Body of pancreas (tissue), 4 donors: ENCODE data around the gene RFT1.

Experiments
- CTCF ChIP-seq, 7 experiments: fragments of 450-650 bp in 4 of 7; fragments of 200-600 bp in 3 of 7; sonication (generic) in 3 of 7; IDR thresholded peaks; one replicate each; pipeline ENCODE4 v1.5.1; 2016 to 2019; ENCODE audit warnings: antibody characterized with exemption in 7 of 7
- POLR2A ChIP-seq, 3 donors: fragments of 450-650 bp; IDR thresholded peaks; one replicate each; pipeline ENCODE4 v1.6.1; 2016; ENCODE audit warnings: antibody characterized with exemption in 3 of 3, mild to moderate bottlenecking in 2 of 3

DNA sequence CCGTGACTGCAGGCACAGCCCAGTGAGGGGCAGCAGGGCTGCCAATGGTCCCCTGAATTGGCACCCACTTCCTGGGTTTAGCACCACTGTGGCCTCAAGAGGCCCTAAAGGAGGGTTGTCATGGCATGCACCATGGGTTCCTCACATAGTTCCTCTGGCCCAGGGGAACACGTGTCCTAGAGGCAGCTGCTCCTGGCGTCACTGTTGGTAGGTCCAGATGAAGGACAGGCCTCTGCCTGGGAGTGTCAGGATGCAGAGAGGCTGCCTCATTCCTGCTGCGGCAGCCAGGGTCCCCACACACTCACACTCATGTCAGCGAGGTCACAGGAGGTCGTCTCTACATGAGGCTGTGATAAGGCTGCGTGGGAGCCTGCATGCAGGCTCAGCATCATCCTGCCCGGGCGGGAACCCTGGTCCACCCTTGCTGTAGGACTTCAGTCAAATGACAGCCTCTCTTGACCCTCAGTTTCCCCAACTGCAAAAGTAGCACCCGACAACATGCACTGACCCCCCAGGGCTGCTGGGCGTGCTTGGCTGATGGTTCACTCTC is 58.3 kb downstream of the RFT1 start:
- TF ChIP-seq CTCF (IDR thresholded peaks at IDR 0.05) (no peak), POLR2A (IDR thresholded peaks at IDR 0.05) (no peak)
